NCI-H526 treated with DMSO at 0.1 percent for 48 hours (cell line): ENCODE data around the gene RASSF3.

ENCODE experiments used
- DNase-seq: peaks from one replicate; lab custom pipeline; 2025; lab: John Stamatoyannopoulos, UW

The RASSF3 gene

DNA sequence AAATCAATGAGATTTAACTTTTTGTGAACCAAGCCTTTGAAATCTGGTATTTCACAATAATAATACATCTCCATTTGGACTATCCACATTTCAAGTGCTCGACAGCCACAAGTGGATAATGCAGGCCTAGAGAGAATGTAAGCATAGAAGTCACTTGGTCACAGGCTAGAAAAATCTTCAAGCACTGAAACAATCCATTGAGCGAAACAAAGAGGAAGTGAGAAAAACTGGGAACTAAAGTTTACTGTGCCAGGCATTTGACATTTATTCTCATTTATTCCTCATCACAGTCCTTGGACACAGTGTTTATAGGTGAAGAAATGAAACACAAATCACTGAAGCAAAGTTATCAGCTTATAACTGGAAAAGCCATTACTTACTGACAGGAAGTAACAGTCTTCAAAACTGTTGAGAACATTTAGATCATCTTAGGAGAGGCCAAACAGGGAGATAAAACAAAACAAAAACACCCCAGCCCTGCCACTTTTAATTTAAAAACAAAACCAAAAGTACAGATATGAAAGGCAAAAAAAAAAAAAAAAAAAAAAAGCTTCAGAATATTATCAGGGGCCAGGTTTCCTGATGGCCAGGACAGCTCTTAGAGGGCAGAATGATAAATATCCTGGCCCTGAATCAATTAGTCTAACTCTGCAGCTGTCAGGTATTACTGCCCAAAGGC, 119.8 kb downstream of the RASSF3 start:
- DNase-seq, result no peak

DNA sequence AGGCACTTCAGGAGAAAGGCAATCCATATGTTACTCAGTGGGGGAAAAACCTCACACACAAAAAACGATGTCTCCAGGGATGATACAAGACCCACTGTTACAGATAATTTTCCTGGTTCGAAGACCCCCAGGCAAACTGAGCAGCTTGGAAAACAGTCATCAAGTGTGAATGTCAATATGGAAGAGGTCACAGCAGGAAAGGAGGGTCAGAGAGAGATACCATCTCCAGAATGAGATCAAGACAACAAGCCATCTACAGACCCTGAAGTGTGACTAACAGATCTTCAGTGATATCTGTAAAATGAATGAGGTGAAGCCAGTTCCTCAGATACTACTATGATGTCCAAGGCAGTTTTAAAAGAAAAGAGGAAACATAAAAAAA, 120.3 kb downstream of the RASSF3 start:
- DNase-seq, result no peak

GRCh38 chr12:64731683-64732082, 121.4 kb downstream of the RASSF3 start:
- no peak for DNase-seq

DNA sequence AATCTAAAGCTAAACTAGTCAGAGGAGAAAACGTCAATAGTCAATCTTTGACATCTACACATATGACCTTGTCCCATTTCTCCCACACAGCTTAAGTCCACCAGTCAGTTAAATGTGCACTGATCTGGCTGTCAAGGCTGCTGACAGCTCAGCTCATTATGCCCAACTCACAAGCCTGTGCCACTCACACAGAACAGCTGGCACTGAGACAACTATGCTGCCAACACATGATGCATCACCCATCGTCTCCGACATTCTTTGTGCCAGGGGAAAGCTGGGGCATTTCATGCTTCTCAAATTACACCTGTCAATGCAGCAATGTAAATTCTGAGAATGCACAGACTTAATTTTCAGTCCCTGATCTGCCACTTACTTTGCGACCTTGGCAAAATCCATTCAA, 123.6 kb downstream of the RASSF3 start:
- no peak for DNase-seq

DNA sequence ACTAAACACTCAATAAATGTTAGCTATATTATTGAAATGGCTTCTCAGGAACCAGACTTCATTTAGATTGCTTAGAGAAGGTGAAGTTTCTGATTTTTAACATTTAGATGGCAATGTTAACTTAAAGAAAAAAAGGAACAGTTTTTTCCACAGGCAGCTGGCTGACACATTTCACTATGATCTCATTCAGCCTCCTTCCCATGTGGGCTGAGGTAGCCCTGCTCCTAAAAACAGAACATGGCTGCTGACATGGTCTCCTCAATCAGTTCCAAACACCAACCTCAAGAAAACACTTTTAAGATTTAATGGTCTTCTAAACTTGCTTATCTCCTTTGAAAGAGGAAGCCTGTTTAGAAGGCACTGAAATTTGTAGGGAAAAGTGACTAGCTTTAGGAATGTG, 125.1 kb downstream of the RASSF3 start:
- no peak for DNase-seq

- DNase-seq, result no peak
Measured at GRCh38 chr12:64736771-64737170, 126.5 kb downstream of the RASSF3 start.

DNA sequence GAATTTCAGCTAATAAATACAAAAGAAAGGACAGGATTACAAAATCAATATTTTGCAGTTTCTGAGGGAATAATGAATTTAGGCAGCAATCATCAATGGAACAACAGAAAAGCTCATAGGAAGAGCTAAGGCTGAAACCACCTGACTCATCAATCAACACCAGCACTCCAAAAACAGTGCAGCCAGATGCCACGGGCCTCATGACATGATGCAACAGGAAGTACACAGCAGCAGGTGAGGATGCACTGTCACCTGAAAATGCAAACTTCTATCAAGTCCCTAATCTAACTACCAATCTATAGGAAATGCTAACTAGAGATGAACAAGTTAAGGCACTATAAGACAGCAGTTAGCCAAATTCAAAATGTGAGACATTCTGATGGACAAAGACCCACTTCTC, 127.2 kb downstream of the RASSF3 start:
- DNase-seq, result no peak

DNA sequence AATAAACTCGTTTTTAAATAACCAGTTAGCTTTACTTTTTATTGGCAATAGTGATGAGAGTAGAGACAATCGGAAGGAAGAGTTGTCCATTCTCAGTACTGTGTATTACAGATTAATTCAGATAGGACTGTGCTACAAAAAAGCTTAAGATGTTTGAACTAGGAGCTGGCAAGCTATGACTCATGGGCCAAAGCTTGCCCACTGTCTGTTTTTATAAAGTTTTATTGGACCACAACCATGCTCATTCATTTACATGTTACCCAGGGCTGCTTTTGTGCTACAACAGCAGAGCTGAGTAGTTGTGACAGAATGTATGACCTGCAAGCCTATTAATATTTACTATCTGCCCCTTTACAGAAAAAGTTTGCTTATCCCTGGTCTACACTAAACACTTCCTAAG, 129.5 kb downstream of the RASSF3 start:
- no peak for DNase-seq

GRCh38 chr12:64740646-64741045, 130.4 kb downstream of the RASSF3 start:
- no peak for DNase-seq

DNA sequence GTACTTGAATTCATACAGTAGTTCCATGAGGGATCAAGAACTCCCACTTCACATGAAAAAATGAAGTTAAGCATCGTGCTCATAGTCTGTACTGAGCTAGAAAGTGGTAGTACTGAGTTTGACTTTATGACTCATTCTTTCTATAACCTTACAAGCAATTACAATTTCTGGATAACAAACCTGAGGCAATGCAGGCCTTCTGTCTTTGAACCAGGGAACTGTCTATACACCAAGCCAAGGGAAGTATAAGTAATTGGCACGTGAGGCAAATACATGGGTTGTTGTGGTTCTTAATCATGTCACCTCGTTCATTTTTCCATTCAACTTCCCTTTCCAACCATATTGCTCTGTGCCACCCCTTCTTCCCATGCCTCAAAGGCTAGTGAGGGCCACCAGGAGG, 132.1 kb downstream of the RASSF3 start:
- no peak for DNase-seq

- no peak for DNase-seq
Measured at GRCh38 chr12:64743206-64743605, 132.9 kb downstream of the RASSF3 start.

DNA sequence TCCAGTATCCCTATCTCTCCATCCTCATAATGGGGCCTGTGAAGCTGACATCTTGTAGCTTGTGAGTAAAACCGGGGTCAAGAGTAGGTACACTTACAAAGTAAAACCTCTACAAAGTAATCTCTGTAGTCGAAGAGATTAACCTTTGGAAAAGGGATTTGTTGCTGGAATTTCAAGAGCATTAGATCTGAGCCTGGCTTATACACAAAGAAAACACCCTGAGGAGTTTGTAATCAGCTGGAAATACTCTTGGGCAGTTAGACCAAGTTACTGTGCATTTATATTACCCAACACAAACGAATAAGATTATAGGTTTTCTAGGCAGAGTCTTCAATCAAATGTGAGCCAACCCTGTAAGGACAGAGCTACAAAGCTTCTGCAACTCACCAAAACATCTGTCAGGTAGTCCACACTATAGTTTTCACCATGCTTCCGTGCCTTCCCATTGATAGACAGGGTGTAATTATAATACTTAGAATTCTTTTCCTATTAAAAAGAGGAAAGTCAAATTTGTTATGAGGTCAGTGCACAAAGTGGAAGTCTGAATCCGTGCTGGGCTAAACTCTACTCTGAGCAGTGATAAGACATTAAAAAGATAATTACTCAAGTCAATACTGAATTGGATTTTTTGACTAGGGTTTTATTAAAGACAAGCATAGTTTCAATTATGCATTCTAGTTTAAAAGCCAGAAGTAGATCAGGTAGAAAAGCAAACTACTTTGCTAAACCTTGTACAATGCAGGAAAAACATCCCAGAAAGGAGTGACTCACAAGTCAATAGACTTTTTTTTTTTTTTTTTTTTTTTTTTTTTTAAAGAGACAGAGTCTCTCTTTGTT, 134.3 kb downstream of the RASSF3 start:
- no peak for DNase-seq

DNA sequence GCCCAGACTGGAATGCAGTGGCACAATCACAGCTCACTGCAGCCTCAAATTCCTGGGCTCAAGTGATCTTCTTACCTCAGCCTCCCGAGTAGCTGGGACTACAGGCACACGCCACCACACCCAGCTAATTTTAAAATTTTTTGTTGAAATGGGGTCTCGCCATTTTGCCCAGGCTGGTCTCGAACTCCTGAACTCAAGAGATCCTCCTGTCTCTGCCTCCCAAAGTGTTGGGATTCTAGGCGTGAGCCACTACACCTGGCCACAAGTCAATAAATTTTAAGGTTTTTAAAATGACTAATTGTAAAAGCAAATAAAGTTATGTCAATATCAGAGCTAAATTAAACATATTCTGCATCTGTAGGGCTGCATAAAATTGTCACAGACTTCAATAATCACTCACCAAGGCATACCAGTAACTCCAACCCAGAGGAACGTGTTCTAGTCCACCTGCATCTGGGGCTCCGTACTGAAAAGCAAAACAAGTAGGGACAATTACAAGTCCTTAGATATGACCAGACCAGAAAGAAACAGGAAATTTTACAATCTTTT, 135.0 kb downstream of the RASSF3 start:
- no peak for DNase-seq

- DNase-seq, result no peak
Measured at GRCh38 chr12:64745980-64746379, 135.7 kb downstream of the RASSF3 start.

GRCh38 chr12:64746663-64747062, 136.4 kb downstream of the RASSF3 start:
- no peak for DNase-seq
